GM12892 (cell line): Measurements from ENCODE around the gene NTS. TPM values are rescaled to one million over a fixed set of nuclear protein-coding genes. Genes with fewer than 3 reads are reported as not detected.

Experiments used
- DNase-seq: peaks from one replicate; pipeline ENCODE4 v3.0.0; 2011; ENCODE audit not compliant: insufficient read length
- FAIRE-seq: peaks from 2 replicates; lab custom pipeline; 2011; peaks lifted over from hg19 to GRCh38; lab: Jason Lieb, UNC
- POLR2A ChIP-seq: IDR thresholded peaks from 2 replicates; pipeline ENCODE4 v1.6.1; 2011; ENCODE audit warnings: low read depth, low read length, control low read depth
- POLR2AphosphoS5 ChIP-seq: IDR thresholded peaks from 2 replicates; pipeline ENCODE4 v1.6.1; 2011; ENCODE audit warnings: low read depth, low read length, control low read depth
- TAF1 ChIP-seq: IDR thresholded peaks from 2 replicates; pipeline ENCODE4 v1.6.1; 2011; ENCODE audit warnings: low read depth, mild to moderate bottlenecking, control low read depth, low read length, borderline replicate concordance
- polyA plus RNA-seq: library from polyadenylated mRNA; unstranded; fragments of >200 nt; gene quantifications from one replicate; pipeline ENCODE4 v1.2.1, GENCODE V29; 2012; ENCODE audit warnings: missing spikeins, inconsistent platforms; ENCODE audit not compliant: missing spikeins

The NTS gene, protein sequence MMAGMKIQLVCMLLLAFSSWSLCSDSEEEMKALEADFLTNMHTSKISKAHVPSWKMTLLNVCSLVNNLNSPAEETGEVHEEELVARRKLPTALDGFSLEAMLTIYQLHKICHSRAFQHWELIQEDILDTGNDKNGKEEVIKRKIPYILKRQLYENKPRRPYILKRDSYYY
- not detected for polyA plus RNA-seq

DNA sequence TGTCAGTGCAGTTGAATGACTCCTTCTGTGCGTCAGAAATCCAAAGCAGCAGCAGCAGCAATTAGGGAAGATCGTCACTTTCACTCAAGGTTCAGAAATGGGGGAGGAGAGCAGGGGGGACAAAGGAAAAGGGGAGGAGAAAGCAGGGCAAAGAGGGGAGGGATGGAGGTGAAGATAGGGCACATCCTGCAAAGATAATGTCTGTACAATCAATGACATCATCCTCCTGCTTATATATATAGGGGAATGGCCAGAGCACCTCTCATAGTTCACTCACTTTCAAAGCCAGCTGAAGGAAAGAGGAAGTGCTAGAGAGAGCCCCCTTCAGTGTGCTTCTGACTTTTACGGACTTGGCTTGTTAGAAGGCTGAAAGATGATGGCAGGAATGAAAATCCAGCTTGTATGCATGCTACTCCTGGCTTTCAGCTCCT is at the start of gene NTS:
Gene NTS, plus strand, starts transcription at position 265 of the 431 bp plus-strand sequence. Its CDS starts 109 bp downstream, at position 374.
- FAIRE-seq (no peak), DNase-seq (no peak)
- TF ChIP-seq TAF1 = no peak
- TF ChIP-seq POLR2A = no peak
- no peak for TF ChIP-seq POLR2AphosphoS5

DNA sequence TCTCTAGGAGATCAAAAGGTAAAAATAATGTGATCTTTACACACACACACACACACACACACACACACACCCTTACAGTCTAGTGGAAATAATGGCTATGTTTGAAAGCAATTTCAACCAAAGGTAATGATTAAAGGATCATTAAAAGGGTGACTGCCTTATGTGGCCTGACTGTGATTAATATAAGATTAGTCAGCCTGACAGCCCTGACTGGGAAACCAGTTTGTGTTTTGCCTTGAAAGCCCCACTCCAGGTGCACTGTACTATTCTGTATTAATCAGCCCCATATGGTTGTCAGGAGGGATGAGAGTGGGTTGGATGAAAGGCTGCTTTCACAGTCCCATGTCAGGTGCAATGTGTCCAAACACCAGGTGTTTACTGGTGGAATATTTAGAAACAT is 48.3 kb upstream of the NTS start:
- TF ChIP-seq POLR2A (no peak), TAF1 (no peak), POLR2AphosphoS5 (no peak)
- DNase-seq (no peak), FAIRE-seq (no peak)

DNA sequence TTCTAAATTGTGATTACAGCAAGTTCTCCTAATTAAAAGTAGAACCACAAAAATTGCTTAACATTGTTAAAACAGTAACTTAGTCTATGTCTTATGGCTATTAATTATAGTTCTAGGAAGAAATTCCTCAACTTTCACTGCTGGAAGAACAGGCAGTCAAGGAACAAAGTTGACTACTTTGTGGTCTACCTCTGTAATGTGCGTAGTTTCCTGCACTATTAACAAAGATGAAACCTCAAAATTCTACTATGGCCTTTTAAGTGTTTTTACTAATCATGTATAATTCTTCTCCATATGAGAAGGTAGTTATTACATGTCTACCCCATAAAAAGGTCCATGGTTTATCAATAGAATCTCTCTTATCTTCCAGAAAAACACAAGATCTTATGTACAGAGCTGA is 45.5 kb upstream of the NTS start:
- DNase-seq (no peak), FAIRE-seq (no peak)
- TF ChIP-seq POLR2A (no peak), TAF1 (no peak), POLR2AphosphoS5 (no peak)

DNA sequence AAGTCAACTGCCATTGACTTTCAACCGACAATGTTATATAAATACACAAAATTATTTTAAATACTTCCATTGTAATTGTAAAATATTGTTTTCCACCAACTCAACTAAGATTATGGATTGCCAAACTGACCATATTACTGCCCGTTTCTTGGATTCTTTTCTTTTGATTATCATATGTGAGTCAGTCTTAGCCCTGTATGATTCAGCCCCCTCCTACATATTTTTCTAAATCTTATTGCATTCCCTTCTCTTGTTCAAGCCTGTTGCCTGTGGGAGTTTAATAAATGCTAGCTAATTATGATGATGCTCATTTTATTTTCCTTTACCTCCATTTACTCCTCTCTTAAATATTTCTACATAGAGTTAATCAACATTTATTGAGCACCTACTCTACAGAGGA is 44.7 kb upstream of the NTS start:
- FAIRE-seq = no peak
- TF ChIP-seq POLR2AphosphoS5 = no peak
- no peak for TF ChIP-seq TAF1
- TF ChIP-seq POLR2A = no peak
- DNase-seq = no peak

DNA sequence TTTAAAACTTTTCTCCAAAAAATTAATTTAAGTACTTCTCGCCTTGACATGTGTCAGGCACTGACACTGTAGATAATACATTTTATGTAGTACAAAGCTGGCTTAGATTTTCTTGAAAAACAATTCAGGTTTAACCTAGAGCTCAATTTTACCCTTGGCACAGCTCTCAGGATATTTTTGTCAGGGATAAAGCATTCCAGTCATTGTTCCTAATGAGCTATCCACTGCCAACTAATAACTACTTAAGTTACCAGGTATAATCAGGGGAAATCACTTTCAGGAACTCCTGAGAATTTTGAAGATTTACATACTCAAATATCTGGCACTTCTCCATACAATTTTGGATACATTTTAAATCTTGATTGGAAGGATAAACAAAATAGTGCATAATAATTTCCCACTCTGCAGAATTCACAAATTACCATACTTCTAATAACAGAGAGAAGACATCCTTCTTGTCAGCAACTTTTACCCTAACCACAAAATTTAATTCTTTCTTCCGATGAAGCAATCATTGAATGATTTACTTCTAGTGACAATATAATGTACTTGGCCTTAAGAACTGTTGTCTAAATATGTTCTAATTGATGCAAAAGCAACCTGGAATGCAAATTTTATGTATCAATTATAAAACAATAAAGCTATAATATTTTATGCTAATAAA is 42.6 kb upstream of the NTS start:
- DNase-seq = no peak
- FAIRE-seq = no peak
- TF ChIP-seq POLR2AphosphoS5 (no peak), POLR2A (no peak), TAF1 (no peak)

DNA sequence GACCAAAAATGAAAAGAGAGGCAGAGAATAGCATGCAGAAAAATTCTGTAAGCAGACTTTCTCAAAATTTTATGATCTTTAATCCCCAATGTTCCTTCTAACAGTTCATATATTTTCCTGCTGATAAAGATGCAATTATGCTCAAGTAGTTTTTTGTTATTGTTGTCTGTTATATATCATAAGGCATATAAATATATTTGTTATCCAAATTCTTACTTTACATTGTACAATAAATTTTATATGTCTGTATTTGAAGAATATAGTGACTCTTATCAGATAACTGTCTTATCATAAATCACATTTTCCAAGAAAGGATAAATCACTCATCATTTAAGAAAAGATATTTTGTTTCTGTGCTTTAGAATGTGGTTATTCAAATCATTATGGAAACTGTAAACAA is 40.5 kb upstream of the NTS start:
- no peak for TF ChIP-seq TAF1
- TF ChIP-seq POLR2A = no peak
- no peak for TF ChIP-seq POLR2AphosphoS5
- no peak for FAIRE-seq
- DNase-seq = no peak

DNA sequence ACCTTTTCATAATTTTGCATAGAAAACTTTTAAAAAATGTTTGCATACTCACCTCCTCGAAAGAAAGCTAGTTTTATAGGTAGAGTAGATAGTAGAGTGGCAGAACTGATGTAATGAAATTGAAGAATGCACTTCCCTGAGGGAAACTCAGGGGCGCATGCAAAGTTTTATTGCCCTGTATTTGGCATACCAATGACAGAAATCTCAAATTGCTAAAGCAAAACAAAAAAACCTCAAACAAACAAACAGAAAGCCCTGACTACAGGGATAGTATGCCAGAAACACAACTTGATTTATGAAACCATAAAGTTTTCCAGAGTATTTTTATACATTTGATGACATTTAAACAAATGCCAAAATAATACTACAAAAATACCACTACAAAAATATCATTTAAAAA is 39.7 kb upstream of the NTS start:
- TF ChIP-seq POLR2A (no peak), POLR2AphosphoS5 (no peak), TAF1 (no peak)
- FAIRE-seq (no peak), DNase-seq (no peak)

DNA sequence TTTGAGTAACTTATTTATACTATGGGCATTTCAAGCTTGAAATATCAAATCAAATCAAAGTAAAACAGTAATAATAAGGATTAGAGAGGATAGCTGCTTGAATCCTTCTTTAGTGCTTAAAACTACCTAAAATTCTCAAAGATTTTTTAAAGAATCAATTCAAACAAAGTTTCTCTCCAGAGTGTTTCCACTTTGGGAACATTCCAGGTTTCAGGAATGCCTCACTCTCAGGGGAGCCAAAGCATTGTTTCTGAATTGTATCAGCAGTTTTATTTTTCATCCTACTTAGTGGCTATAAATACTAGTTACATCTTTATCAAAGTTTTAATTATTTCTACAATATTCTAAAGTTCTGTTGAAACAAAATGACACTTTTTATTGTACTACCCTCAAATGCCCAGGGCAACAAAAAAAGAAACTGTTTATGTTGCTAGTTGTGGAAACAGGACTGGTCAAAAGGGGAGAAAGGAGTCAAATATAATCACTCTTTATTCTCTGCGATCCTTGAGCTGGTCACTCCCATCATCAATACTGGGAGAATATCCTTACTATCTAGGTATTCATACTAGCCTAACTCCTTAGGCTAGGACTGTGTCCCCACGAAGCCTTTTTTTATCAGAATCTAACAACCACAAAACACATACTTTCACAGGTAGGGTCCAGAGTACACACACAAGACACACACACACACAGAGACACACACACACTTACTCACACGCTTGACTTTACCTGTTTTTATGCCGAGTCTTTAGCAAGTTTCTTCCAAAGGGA is 38.5 kb upstream of the NTS start:
- TF ChIP-seq POLR2A = no peak
- no peak for TF ChIP-seq POLR2AphosphoS5
- no peak for TF ChIP-seq TAF1
- DNase-seq (no peak), FAIRE-seq (no peak)

DNA sequence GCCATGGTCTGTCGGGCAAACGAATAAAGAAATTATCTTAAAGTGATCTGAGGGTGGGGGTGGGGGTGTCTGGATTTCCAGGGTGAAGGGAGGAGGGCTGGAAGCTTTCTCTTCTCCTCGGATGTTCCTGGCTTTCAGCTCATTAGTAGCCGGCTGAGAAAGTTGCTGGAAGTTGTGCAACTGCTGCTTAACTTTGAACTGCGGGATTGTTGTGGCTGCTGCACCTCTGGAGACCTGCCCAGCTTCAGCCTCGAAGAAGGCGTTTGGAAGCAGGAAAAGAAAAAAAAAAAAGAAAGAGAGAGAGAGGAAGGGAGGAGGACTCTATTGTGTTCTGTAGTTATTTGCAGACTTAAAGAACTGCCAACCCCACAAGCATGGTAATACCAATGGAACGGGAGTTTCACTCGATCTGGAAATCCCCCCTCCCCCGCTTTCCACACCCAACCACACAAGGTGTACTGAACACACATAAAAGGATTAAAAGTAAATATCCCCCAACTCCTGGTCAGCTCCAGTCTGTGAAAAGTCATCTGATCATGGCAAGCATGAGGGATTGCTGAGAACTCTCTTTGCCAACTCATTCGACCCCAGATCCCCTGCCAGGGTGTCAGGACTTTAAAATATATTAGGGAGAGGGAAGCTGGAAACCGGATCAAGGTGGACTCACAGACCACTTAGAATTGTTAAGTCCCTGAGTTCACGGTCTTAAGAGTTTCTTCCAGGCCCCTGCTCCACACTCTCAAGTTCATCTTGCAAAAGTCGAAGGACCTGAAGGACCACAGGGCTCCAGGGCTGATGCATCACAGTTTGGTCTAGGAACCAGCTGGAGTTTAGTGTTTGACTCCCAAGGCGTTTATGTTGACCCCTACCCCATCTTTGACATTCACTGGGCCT is 37.7 kb upstream of the NTS start, which contains the start of gene RASSF9:
Gene RASSF9, minus strand, starts transcription at position 213 of the 894 bp plus-strand sequence. Its CDS starts 208 bp downstream, at position 5.
- no peak for FAIRE-seq
- no peak for DNase-seq
- no peak for TF ChIP-seq TAF1
- TF ChIP-seq POLR2AphosphoS5 = no peak
- TF ChIP-seq POLR2A = no peak

DNA sequence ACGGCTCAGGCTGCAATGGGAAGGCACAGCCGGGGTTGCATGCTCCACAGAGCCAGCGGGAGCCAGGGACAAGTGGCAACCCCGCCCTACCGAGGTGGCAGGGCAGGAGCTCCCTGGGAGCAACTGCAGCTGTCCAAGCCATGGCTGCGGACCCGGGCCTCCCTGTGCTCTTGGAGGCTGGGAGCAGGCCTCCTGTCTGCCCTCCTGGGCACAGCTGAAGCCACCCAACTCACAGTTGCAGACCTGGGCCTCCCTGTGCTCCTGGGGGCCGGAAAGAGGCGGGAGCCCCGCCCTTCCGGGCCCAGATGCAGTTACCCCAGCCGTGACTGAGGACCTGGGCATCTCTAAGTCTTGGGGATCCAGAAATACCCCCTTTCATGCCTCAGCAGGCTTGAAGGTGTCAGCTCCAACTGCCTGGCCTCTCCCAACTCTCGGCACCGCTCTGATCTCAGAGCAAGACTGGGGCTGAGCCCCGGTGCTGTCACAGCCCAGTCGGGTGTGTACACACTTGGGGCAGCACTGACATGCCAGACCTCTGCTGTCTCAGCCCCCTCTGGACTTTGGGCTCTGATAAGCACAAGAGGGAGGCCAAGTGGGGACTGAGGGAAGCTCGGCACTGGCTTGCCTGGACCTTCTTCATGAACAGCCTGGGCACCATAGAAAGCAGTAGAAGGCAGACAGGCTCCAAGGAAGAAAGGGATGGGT is 30.3 kb upstream of the NTS start:
- TF ChIP-seq POLR2AphosphoS5 (no peak), POLR2A (no peak), TAF1 (no peak)
- DNase-seq = no peak
- no peak for FAIRE-seq

DNA sequence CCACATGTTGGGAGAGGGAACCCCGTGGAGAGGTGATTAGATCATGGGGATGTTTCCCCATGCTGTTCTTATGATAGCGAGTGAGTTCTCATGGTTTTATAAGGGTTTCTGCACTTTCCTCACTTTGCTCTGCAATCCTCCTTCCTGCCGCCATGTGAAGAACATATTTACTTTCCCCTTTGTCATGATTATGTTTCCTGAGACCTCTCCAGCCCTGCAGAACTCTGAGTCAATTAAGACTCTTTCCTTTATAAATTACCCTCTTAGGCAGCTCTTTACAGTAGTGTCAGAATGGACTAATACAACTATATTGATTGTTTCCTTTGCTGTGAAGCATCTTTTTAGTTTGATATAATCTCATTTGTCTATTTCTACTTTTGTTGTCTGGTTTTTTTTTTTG is 24.8 kb upstream of the NTS start:
- DNase-seq (no peak), FAIRE-seq (no peak)
- TF ChIP-seq POLR2AphosphoS5 (no peak), TAF1 (no peak), POLR2A (no peak)
